Fibroblast of skin of abdomen (primary cell): ENCODE data around the gene KCNV2.

Experiments used
- DNase-seq: peaks from one replicate; pipeline ENCODE4 v3.0.0-alpha.2; 2013

Gene KCNV2

DNA sequence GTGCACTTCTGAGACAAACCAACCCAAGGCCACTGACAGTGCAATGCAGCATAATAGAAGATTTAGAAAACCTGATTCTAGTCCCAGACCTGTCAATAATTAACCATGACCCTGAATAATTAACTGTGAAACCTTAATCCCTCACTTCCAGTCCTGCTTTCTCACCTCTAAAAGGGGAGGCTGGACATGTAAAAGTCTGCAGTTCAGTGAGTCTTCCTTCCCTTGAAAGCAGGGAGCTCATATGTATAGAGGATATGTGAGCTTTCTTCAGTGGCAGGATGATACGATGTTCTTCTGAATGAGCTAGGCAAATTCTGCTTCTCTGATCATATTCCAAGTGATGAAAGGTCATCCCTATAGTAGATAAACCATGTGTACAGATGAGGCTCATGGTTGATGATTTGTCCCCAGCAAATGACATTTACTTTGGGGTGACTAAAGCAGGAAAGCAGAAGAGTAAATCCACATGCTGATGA lies 2.9 kb downstream of the KCNV2 start:
- no peak for DNase-seq

DNA sequence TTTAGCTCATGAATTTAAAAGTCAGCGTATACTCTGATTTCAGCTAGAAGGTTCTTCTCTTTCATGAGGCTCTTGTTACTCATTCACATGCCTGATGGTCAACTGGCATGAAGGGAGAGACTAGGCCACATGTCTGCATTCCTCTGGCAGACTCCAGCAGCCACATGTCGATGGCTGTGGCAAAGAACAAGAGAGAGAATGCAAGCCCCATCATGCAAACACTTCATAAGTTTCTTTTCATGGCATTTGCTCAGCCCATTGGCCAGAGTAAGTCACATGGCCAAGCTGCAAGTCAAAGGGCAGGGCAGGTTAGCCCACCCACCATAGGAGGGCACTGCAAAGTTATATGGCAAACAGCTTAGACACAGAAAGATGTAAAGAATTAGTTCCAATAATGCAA lies 5.4 kb downstream of the KCNV2 start:
- peak; percentile 89 for DNase-seq

DNA sequence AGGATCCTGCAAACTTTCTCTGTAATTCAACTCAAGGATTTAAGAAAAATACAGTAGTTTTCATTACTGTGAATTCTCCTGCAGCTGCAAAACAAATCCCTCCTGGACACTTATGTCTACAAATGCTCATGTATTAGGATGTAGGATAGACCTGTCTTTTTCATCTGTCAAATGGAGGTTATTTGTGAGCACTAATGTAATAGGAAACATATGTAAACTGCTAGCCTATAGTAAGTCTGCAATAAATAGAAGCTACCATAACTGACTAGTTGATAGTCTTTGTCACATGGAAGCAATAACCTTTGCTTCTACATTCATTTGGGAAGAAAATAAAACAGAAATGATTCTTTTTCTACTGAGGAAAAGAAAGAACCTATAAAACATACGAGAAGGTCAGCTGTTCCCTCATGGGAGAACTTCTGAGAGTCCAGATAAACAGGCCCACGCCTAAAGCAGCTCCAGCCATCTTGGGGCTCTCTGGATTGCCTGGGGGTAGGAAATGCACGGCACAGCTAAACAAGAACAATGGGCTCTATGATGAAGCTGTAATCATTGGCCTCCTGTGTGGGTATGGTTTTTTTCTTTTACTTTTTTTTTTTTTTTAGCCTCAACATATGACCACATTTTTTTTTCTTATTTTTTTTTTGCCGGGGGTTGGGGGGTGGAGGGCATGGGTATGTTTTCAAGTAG lies 6.2 kb downstream of the KCNV2 start:
- peak; percentile 70 for DNase-seq

DNA sequence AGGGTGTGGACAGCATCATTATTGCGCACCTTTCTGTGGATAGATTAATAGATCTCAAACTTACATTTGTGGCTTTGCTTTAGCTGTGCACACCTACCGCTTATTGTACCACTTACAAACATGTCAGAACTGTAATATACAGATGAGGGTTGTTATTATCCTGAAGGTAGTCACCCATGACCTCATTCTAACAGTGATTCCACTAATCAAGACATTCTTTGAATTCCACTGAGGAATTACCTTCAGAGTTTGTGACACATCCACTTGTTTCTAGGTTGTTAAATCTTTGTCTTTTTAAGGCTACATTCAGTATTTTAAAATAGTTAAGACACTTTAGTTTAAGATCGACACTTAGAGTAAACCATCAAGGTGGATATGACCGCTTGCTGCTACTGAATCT lies 7.8 kb downstream of the KCNV2 start:
- no peak for DNase-seq

DNA sequence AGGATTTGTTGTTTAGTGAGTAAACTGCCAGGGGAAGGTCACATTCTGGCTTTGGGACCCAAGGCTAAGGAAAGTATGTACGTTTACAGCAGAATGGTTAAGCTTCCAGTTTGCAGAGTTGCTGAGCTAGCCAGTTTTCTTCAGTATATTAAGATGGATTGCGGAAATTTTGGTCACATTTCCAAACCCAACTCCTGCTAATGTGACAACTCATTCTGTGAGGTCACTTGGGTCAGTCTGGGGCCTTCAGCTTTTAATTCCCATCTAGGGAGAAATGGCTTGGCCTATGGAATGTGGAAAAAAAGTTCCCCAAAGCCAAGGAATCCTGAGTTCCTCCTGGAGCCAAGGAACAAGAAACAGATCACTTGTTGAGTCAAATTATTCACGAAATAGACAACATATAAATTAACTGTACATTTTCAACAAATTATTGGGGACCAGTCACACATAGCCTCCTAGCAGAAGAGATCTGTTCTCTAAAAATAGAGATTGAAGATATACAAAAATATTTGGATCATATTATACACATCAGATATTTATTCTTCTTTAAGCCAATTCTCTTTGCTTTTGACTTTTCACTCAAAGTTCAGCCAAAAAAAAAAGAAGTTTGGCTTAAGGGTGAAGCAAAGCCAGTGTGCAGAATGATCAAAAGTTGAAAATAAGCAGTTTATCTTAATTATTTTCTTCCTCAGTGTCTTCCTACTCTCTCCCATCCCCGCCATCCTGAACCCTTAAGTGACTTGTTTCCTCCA lies 8.8 kb downstream of the KCNV2 start:
- DNase-seq: peak; percentile 66

DNA sequence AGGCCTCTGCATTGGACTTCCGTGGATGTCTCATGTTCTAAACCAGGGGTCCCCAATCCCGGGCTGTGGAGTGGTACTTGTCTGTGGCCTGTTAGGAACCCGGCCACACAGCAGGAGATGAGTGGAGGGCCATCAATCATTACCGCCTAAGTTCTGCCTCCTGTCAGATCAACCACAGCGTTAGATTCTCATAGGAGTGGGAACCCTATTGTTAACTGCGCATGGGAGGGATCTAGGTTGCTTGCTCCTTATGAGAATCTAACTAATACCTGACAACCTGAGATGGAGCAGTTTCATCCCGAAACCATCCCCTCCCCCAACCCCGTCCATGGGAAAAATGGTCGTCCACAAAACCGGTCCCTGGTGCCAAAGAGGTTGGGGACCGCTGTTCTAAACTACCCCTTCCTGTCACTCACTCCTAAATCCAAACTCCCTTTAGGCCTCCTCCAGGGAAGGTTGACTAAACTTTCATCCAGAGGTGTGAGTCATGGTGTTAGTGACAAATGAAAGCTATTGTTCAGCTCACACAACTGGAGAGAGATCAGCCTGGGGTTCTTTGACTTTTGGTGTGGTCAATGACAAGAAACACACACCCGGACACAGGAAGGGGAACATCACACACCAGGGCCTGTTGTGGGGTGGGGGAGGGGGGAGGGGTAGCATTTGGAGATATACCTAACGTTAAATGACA lies 9.5 kb downstream of the KCNV2 start:
- DNase-seq: peak; percentile 26

DNA sequence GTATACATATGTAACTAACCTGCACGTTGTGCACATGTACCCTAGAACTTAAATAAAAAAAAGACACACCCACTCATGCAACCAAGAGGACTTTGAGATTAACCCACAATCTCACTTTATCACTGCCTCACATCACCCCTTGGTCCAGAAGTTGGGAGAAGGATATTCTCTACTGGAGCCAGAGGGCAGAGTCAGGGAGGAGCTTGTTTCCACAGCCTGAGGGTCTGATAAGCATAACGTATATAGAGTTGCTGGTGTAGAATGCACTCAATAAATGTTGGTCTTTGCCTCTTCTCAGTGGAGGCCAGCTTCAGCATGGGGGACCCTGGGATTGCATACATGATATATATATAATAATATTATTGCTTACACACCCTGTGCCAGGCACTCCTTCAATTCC lies 10.1 kb downstream of the KCNV2 start:
- DNase-seq: no peak

DNA sequence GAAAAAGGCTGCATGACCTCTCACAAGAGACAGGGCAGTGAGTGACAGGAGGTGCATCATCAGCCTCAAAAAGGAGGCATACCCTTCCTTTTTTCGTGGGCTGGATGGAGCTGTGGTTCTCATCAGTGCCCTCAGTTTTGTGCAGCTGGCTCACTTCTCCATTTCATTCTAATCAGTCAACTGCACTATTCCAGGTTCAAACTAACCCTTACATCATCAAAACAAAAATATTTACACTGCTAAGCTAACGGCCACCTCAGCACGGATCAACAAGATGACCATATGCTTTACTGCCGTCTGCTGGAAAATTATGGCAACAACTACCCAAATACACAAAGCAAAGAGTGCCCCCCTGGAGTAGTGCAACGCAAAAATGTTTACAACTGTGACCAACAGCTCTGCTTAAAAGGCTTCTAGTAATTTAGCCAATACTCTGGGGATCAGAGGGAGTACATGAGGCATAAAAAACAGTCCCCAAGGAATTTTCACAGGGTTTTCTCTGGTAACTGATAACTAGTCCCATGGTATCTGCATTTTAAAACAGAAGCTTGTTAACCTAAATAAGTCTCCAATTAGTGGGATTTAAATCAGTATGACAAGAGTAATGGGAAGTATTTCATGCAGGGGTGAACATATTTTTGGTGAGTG lies 10.8 kb downstream of the KCNV2 start:
- DNase-seq: peak; percentile 48

DNA sequence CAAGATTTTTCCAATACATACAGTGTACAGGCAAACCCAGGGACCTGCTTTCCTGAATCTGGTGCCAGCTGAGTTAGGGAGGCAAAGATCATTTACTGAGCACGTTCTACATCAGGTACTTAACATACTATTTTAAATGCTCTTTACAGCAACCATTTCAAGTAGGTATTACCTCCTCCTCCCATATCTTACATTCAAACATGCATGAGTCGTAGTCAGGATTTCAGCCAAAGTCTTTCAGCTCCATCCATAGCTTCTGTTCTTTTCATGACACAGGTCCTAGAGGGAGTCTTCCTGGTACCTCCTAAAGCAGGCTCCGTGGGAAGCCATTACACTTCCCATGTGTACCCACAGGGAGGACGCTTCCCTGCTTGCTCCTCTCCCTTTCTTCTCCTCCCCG lies 11.7 kb downstream of the KCNV2 start:
- peak; percentile 60 for DNase-seq

DNA sequence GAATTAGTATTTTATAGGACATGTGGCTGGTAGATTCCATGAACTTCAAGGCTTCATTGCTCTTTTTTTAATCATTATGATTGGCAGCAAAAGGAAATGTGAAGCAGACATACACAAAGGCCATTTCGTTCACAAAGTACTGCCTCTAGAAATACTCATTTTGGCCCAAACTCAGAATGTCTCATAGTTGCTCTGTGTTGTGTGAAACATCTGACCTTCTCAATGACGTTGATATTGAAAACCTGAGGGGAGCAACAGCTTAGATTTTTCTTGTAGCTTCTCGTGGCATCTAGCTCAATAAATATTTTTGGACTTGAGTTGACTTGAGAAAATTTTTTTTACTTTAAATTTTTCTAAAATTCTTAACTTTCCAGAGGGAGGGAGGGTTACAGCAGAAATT lies 12.4 kb downstream of the KCNV2 start:
- DNase-seq: no peak

DNA sequence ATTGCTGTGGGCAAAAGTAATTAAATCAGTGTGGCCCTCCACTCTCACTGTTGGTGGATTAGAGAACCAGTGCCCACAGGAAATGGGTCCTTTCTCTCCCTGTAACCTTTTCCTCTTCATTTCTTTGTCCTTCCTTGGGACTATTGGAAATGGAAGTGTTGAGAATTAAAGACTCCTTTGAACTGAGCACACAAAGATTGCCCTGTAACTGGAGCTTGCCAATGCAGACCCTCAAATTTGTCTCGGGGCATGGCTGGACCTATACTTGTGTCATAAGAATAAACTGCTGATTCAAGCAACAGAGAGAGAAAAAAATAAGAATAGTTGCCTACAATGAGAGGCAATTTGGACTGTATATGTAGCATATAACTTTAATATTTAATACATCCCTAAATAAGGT lies 13.7 kb downstream of the KCNV2 start:
- DNase-seq: no peak

DNA sequence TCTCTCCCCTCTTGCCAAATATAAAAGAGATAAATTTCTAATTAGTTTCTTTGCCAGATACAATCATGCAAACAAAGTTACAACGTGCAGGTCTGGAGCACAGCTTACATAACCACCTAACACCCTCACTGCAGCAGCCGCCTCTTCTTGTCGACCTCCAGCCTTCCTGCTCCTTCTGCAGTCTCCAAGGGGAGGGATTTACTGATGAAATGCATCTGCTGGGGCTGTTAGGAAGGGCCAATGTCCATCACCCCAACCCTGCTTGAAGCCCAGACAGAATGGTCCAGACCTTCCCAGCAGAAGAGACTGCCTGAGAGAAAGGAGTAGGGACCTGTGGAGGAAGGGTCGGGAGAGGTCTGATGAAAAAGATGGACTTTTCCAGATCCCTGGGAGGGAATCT lies 15.2 kb downstream of the KCNV2 start:
- DNase-seq: no peak

DNA sequence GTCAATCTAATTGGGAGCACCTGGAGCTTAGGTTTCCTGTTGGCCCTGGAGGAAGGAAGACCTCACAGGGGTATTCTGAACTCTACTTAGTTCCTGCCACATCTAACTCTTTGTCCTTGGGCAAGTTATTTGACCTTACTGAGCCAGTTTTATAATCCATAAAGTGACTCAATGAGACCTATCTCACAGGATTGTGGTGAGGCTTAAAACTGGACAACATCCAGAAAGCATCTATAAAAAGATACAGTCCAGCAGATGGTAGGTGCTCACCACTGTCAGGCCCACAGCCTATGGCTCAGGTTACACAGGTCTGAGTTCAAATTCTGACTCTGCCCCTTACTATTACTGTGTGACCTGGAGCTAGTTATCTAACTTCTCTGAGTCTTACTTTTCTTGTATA lies 23.3 kb downstream of the KCNV2 start:
- peak; percentile 21 for DNase-seq

DNA sequence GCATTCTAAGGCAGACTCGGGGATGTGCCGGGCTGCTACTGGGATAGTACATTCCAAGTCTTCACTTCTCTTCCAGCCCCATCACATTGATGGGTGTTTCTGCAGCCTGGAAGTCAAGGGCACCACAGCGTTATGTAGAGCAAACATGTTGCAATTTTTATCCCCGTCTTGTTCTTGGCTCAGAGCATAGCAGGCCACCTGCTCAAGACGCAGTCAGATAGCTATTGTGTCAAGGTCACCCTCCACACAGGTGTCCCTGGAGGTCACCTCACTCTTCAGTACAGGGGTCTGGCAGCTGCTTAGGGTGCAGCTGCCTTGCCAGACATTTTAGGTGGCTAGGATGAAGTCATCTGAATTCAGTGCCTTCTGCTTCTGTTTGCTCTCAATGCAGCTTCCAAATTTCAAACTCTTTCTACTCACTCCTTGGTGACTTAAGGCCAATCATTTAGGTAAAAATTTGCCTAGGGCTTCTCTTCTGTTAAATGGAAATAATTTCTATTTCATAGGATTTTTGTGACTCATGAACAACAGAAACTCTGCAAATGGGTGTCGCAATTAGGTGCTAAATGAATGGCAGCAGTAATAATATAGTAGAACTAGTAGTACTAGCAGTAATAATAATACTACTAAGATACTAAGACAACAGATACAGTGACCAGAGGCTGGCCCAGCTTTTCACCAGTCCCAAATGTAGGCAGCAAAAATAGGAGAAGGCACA lies 24.3 kb downstream of the KCNV2 start:
- DNase-seq: no peak

DNA sequence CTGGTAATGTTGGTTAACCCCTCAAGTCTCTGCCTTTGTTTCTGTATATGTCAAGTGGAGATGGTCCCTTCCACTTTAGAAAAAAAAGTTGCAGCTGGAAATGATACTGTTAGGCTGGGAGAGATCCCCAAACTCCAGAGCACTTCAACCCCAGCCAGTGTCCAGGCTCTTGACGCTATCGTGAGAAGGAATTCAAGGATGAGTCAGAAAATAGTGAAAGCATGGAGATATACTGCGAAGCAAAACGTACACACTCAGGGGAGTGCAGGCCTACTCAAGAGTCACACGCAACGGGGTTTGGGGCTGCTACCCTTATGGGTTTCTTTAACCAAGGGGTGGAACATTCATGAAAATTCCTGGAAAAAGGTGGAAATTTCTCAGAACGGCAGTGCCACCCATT lies 24.9 kb downstream of the KCNV2 start:
- DNase-seq: no peak

DNA sequence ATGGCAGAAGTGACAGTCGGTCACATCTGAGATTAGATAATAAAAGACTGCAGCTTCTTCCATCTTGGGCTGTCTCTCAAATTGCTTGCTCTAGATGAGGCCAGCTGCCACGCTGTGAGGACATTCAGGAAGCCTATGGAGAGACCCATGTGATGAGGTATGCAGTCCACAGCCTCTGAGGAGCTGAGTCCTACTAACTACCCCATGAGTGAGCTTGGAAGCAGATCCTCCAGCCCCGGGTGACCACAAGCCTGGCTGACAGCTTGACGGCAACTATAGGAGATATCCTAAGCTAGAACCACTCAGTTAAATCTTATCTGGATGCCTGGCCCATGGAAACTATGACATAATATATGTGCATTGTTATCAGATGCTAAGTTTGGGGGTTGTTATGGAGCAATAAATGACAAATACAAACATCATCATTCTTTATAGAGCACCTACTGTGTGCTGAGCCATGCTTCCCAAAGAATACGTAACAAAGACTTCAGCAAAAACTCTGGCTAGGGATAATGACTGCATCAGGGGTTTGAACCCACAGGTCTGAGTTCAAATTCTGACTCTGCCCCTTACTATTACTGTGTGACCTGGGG lies 26.7 kb downstream of the KCNV2 start:
- DNase-seq: no peak

DNA sequence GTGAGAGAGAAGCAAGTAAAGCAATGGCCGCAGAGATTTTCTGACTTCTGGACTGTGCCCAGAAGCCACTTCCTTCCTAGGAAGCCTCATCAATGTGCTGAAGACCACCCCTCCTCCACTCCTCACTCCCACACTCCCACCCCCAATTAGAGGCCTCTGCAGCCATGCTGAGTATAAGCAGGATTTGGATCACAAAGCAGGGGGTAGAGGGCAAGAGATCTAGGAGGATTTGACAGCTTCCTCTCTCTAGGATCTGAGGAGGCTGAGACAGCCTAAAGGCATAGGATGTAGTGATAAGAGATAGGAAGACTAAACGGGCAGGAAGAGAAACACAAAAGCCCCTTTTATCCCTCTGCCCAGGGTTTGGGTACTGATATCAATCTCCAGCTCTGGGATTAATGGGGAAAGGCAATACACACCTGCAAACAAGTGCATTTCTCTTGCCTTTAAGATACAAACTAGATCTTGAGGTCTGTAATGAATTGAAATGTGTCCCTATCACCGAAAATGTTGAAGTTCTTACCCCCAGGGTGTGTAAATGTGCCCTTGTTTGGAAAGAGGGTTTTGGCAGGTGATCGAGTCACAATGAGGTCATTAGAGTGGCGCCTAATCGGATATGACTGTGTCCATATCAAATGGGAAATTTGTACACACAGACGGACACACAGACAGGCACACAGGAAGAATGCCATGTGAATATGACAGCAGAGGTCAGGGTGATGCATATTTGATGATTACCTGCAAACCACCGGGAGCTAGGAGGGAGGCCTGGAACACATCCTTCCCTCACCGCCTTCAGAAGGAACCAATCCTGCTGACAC lies 28.5 kb downstream of the KCNV2 start:
- DNase-seq: no peak

DNA sequence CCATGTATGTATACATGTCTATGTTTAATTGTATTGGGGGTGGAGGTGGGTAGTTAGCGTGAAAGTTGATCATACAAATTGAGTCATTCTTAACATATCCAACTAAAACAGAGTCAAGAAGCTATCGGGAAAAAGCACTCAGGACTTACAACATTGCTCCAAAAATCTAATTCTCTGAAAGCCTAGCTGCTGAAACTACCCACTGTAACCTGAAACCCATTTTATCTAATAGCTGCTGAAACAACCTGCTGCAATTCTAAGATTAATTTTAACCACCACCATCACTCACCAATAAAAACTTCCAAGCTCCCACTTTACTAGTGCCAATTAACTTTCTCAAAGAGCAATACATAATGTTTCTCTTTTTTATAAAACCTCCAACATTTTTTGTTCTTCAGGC lies 32.2 kb downstream of the KCNV2 start:
- no peak for DNase-seq

DNA sequence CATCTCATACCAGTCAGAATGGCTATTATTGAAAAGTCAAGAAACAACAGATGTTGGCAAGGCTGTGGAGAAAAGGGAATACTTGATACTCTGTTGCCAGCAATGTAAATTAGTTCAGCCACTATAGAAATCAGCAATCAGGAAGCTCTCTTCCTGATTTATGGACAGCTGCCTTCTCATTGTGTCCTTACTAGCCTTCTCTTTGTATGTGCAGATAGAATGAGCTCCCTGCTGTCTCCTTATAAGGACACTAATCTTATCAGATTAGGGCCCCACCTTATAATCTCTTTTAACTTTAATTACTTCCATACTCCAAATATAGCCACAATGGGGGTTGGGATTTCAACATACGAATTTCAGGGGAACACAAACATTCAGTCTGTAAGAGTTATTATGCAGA lies 38.0 kb downstream of the KCNV2 start:
- no peak for DNase-seq

DNA sequence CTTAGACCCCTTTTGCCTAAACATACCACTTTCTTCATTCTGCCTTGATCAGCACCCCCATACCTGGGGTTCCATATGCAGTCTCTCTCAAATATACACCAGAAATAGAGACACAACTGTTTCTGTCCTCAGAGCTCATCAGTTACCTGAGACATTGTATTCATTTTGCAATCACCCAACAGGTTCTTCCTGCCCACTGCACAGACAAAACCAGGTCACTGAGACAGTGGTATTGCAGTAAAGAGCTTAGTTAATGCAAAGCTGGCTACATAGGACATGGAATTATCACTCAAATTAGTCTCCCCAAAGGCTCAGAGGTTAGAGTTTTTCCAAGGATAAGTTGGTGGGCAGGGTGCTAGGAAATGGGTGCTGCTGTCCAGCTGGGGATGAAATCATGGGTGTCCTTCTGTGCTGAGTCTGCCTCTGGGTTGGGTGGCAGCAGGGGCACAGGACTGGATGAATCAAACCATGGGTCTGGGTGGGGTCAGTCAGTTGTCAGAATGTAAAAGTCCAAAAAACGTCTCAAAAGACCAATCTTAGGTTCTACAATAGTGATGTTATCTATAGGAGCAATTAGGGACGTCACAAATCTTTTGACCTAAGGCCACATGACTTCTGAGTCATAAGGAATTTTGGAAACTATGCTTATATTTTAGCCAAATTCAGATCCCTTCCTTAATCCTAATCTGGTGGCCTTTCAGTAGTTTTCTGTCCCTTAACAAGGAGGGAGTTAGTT lies 41.0 kb downstream of the KCNV2 start:
- DNase-seq: no peak
